WTC11 (cell line): ENCODE data around the gene TREX2. TPM values are rescaled to one million over a fixed set of nuclear protein-coding genes. Genes with fewer than 3 reads are reported as not detected.

Experiments used
- ATAC-seq: fragments of 200-7000 bp; cut with Tn5 transposase; 2 replicates; pipeline ENCODE4 v1.10.0; 2021; ENCODE audit warnings: mild to moderate bottlenecking, moderate library complexity
- CTCF ChIA-PET: fragments of 300-600 bp; sonication (Branson Sonifier 250); formaldehyde crosslinking; loops from one replicate; lab custom pipeline; 2021; ENCODE audit warnings: antibody characterized with exemption; lab: Charles Lee
- POLR2A ChIA-PET: fragments of 350-600 bp; sonication (Branson Sonifier 250); formaldehyde crosslinking; loops from one replicate; lab custom pipeline; 2021; ENCODE audit warnings: antibody characterized with exemption; lab: Charles Lee
- DNase-seq: peaks from one replicate; pipeline ENCODE4 v3.0.0; 2021; ENCODE audit warnings: low spot score
- H3K27ac Mint-ChIP-seq: 2 replicates; pipeline ENCODE4 v1.8.0; 2021; ENCODE audit warnings: mixed read lengths
- H3K27me3 Mint-ChIP-seq: 2 replicates; pipeline ENCODE4 v1.8.0; 2021; ENCODE audit warnings: low read depth, mild to moderate bottlenecking, moderate library complexity, mixed read lengths
- H3K36me3 Mint-ChIP-seq: 2 replicates; pipeline ENCODE4 v1.8.0; 2021; ENCODE audit warnings: mixed read lengths
- H3K4me1 Mint-ChIP-seq: 2 replicates; pipeline ENCODE4 v1.8.0; 2022; ENCODE audit warnings: mixed read lengths
- H3K4me3 Mint-ChIP-seq: 2 replicates; pipeline ENCODE4 v1.8.0; 2021; ENCODE audit warnings: mild to moderate bottlenecking, moderate library complexity, mixed read lengths
- H3K9me3 Mint-ChIP-seq: 2 replicates; pipeline ENCODE4 v1.8.0; 2021; ENCODE audit warnings: mixed read lengths
- AR ChIP-seq: fragments of 250-450 bp; sonication (Bioruptor Pico); IDR thresholded peaks from 2 replicates; pipeline ENCODE4 v1.9.0; 2021; ENCODE audit warnings: mild to moderate bottlenecking
- ATF3 ChIP-seq: sonication (generic); formaldehyde crosslinking; conservative IDR thresholded peaks from 2 replicates; pipeline ENCODE4 v1.8.1; 2022; ENCODE audit warnings: mild to moderate bottlenecking, missing genetic modification reagents
- CREM ChIP-seq: sonication (generic); formaldehyde crosslinking; IDR thresholded peaks from 2 replicates; pipeline ENCODE4 v1.8.1; 2022; ENCODE audit warnings: mild to moderate bottlenecking, missing genetic modification reagents, moderate library complexity
- ELF4 ChIP-seq: sonication (generic); formaldehyde crosslinking; IDR thresholded peaks from 2 replicates; pipeline ENCODE4 v1.8.1; 2022; ENCODE audit warnings: low read depth, mild to moderate bottlenecking, moderate library complexity, missing genetic modification reagents
- ERG ChIP-seq: fragments of 250-450 bp; sonication (Bioruptor Pico); IDR thresholded peaks from 2 replicates; pipeline ENCODE4 v1.8.0; 2021; ENCODE audit warnings: mild to moderate bottlenecking
- ETV6 ChIP-seq: sonication (generic); formaldehyde crosslinking; IDR thresholded peaks from 2 replicates; pipeline ENCODE4 v1.8.1; 2022; ENCODE audit warnings: mild to moderate bottlenecking, missing genetic modification reagents
- GRHL2 ChIP-seq: fragments of 250-450 bp; sonication (Bioruptor Pico); IDR thresholded peaks from 2 replicates; pipeline ENCODE4 v1.8.0; 2022; ENCODE audit warnings: mild to moderate bottlenecking, moderate library complexity; ENCODE audit not compliant: insufficient replicate concordance, severe bottlenecking
- HMGA2 ChIP-seq: fragments of 250-450 bp; sonication (Bioruptor Pico); IDR thresholded peaks from 2 replicates; pipeline ENCODE4 v1.4.0; 2021; ENCODE audit warnings: mild to moderate bottlenecking, moderate library complexity
- IRF2 ChIP-seq: sonication (generic); formaldehyde crosslinking; IDR thresholded peaks from 2 replicates; pipeline ENCODE4 v1.8.0; 2022; ENCODE audit warnings: low read depth, missing genetic modification reagents, borderline replicate concordance
- KAT7 ChIP-seq: sonication (generic); formaldehyde crosslinking; IDR thresholded peaks from 2 replicates; pipeline ENCODE4 v1.8.1; 2023; ENCODE audit warnings: missing genetic modification reagents, mild to moderate bottlenecking, borderline replicate concordance
- MXD4 ChIP-seq: fragments of 250-450 bp; sonication (Bioruptor Pico); IDR thresholded peaks from 2 replicates; pipeline ENCODE4 v1.8.0; 2021; ENCODE audit warnings: mild to moderate bottlenecking, moderate library complexity, borderline replicate concordance
- NFYB ChIP-seq: sonication (generic); formaldehyde crosslinking; conservative IDR thresholded peaks from 2 replicates; pipeline ENCODE4 v1.8.0; 2022; ENCODE audit warnings: low read depth, missing genetic modification reagents
- NR1H2 ChIP-seq: sonication (generic); formaldehyde crosslinking; IDR thresholded peaks from 2 replicates; pipeline ENCODE4 v1.9.0; 2021; ENCODE audit warnings: mild to moderate bottlenecking, moderate library complexity, missing genetic modification reagents
- RELA ChIP-seq: sonication (generic); formaldehyde crosslinking; IDR thresholded peaks from 2 replicates; pipeline ENCODE4 v1.8.1; 2022; ENCODE audit warnings: missing genetic modification reagents, mild to moderate bottlenecking, borderline replicate concordance
- SOX15 ChIP-seq: fragments of 250-450 bp; sonication (Bioruptor Pico); IDR thresholded peaks from 2 replicates; pipeline ENCODE4 v1.9.0; 2021; ENCODE audit warnings: mild to moderate bottlenecking
- SP1 ChIP-seq: sonication (generic); formaldehyde crosslinking; conservative IDR thresholded peaks from 2 replicates; pipeline ENCODE4 v1.8.1; 2022; ENCODE audit warnings: missing genetic modification reagents
- TP53 ChIP-seq: sonication (generic); formaldehyde crosslinking; IDR thresholded peaks from 2 replicates; pipeline ENCODE4 v1.8.1; 2023; ENCODE audit warnings: mild to moderate bottlenecking, missing genetic modification reagents
- ZBTB43 ChIP-seq: sonication (generic); formaldehyde crosslinking; IDR thresholded peaks from 2 replicates; pipeline ENCODE4 v1.8.1; 2023; ENCODE audit warnings: mild to moderate bottlenecking, missing genetic modification reagents
- ZNF138 ChIP-seq: sonication (generic); formaldehyde crosslinking; conservative IDR thresholded peaks from 2 replicates; pipeline ENCODE4 v1.8.1; 2022; ENCODE audit warnings: mild to moderate bottlenecking, moderate library complexity, missing genetic modification reagents
- ZNF317 ChIP-seq: sonication (generic); formaldehyde crosslinking; IDR thresholded peaks from 2 replicates; pipeline ENCODE4 v1.8.1; 2023; ENCODE audit warnings: low read depth, mild to moderate bottlenecking, moderate library complexity, missing genetic modification reagents, borderline replicate concordance
- ZNF396 ChIP-seq: fragments of 250-450 bp; sonication (Bioruptor Pico); IDR thresholded peaks from 2 replicates; pipeline ENCODE4 v1.8.0; 2021; ENCODE audit warnings: mild to moderate bottlenecking, moderate library complexity, borderline replicate concordance
- total RNA-seq: library from RNA; stranded (reverse); gene quantifications from 3 replicates; pipeline ENCODE4 v1.2.3, GENCODE V29; 2021
- TF ChIP-seq, protein P1 (sequence below): fragments of 250-450 bp; sonication (Bioruptor Pico); IDR thresholded peaks from 2 replicates; pipeline ENCODE4 v2.1.2; 2022; ENCODE audit warnings: mild to moderate bottlenecking, moderate library complexity

TREX2 gene
- total RNA-seq, 1 experiment from 2014 or later: 1.5 TPM

DNA sequence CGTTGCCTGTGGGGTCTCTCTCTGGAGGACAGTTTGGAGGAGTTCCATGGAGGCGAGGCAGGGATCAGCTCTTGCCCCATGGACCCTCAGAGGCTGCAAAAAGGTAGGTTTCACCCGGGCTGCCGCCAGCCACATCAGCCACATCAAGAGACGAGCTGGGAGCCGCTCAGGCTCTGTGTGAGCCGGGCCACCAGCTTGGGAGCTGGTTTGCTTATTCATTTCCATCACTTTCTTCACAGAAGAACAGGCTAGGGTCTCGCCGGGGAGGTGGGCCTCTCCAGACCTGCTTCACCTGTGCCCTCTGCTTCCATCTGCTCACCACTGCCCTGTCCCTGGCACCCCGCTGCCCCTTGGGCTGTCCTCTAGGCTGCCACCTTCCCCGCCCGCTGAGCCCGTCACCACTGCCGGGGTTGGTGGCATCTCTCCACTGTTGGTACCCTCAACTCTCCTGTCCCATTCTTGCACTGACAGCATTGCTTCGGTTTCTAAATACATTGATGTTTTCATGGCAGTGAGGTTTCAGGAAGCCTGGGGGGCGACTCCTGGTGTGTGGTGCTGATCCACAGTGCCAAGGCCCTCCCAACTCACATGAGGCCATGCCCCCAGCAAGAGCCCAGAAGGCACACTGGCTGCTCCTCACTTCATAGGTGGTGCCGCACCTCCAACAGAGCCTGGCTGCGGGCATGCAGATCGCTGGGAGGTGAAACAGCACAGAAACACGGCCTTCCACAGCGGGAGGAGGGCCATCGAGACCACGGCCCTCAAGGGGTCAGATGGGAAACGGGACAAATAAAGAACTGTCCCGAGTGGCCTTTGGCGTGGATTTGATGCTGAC, 4.5 kb upstream of the TREX2 start:
- no peaks in the 10 kb centered on the region for H3K4me1 Mint-ChIP-seq
- H3K4me3 Mint-ChIP-seq: no peak overlapping the region
- H3K27ac Mint-ChIP-seq: no peak overlapping the region
- DNase-seq (no peak), ATAC-seq (no peak)
- TF ChIP-seq MXD4 (CRISPR knock-in tag) (no peak), CREM (CRISPR knock-in tag) (no peak), SP1 (CRISPR knock-in tag) (no peak), ETV6 (CRISPR knock-in tag) (no peak), ERG (CRISPR knock-in tag) (no peak), GRHL2 (CRISPR knock-in tag) (no peak), TP53 (CRISPR knock-in tag) (no peak), ZBTB43 (CRISPR knock-in tag) (no peak), NFYB (CRISPR knock-in tag) (no peak), IRF2 (no peak), ZNF317 (CRISPR knock-in tag) (no peak), KAT7 (no peak), AR (no peak), ATF3 (CRISPR knock-in tag) (no peak)
- TF ChIP-seq, protein P1, sequence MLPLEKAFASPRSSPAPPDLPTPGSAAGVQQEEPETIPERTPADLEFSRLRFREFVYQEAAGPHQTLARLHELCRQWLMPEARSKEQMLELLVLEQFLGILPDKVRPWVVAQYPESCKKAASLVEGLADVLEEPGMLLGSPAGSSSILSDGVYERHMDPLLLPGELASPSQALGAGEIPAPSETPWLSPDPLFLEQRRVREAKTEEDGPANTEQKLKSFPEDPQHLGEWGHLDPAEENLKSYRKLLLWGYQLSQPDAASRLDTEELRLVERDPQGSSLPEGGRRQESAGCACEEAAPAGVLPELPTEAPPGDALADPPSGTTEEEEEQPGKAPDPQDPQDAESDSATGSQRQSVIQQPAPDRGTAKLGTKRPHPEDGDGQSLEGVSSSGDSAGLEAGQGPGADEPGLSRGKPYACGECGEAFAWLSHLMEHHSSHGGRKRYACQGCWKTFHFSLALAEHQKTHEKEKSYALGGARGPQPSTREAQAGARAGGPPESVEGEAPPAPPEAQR (CRISPR knock-in tag): no peak
- ChIA-PET CTCF (interaction anchor here (0.8 kb wide), 1 partner anchor 44 kb away, joined by 3 read pairs; the partner anchor contains the start of gene BGN), POLR2A (no interaction called here)
- no peaks in the 10 kb centered on the region for H3K27me3 Mint-ChIP-seq
- H3K36me3 Mint-ChIP-seq: peaks cover 3% of the 10 kb centered on the region
- no peaks in the 10 kb centered on the region for H3K9me3 Mint-ChIP-seq

DNA sequence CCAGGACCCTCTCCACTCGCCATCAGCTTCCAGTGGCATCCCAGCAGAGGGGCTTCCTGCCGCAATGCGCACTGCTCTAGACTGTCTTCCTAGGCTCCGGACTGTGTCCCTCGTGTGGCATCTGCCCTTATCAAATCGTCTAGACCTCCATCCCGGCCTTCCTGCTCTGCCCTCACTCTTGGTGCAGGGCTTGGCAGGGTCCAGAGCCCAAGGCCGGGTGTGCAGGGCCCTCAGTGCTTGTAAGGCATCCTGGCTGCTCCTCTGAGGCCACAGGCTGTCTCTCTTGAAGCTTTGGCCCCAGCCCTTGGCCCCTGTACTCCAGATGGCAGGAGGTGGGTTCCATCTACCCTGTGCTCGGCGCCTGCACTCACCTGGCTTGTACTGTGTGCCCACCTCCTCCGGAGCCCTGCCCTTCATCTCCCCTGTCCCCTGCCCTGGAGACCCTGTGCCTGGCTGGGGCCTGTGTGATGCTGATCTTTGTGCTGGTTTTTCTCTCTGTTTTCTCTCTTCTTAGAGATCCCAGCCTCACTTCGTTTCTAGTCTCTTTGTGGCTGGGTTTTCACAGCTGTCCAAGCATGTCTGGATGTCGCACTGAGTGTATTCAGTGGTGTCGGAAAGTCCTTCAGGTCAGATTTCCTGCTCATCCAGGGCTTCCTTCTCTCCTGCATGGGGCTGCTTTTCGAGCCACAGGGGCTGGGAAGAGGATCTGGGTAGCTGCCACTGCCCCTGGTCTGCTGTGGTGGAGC, 3.7 kb upstream of the TREX2 start:
- ATAC-seq (no peak), DNase-seq (no peak)
- H3K4me1 Mint-ChIP-seq: no peaks in the 10 kb centered on the region
- H3K4me3 Mint-ChIP-seq: no peak overlapping the region
- H3K36me3 Mint-ChIP-seq: peaks cover 3% of the 10 kb centered on the region; the same call in 1 of the 2 replicates
- H3K27me3 Mint-ChIP-seq: no peaks in the 10 kb centered on the region
- ChIA-PET POLR2A (no interaction called here), CTCF (interaction anchor here (0.8 to 1.0 kb wide), 2 partner anchors 12 to 45 kb away, joined by 3 to 4 read pairs; partner anchors contain the start of gene BGN)
- TF ChIP-seq SOX15 (CRISPR knock-in tag) (no peak), NR1H2 (no peak), ZNF138 (no peak), ELF4 (CRISPR knock-in tag) (no peak), RELA (CRISPR knock-in tag) (no peak), ZNF396 (CRISPR knock-in tag) (no peak), HMGA2 (CRISPR knock-in tag) (no peak)
- H3K9me3 Mint-ChIP-seq: no peaks in the 10 kb centered on the region
- no peak overlapping the region for H3K27ac Mint-ChIP-seq
